HG02973 (cell line): ENCODE data around the gene KLHL18.
"Not testable (repeated sequence)": the region's sequence is repeated elsewhere in the genome, so short reads cannot be mapped to it uniquely, and the experiment has no call there.

Experiments
- ATAC-seq: cut with Tn5 transposase; IDR thresholded peaks from one replicate; pipeline ENCODE4 v1.9.1; 2021; ENCODE audit warnings: moderate library complexity; ENCODE audit not compliant: unreplicated experiment

The KLHL18 gene

GRCh38 chr3:47273564-47273963, 9.2 kb upstream of the KLHL18 start:
- no peak for ATAC-seq

GRCh38 chr3:47274652-47275051, 8.1 kb upstream of the KLHL18 start:
- ATAC-seq: no peak

- ATAC-seq: no peak
These were observed 6.2 kb upstream of the KLHL18 start for GRCh38 chr3:47276558-47276957.

GRCh38 chr3:47280519-47280918, 2.2 kb upstream of the KLHL18 start:
- no peak for ATAC-seq

- no peak for ATAC-seq
These were observed 421 bp downstream of the KLHL18 start for GRCh38 chr3:47283193-47283537.

- ATAC-seq: no peak
These were observed 1.0 kb downstream of the KLHL18 start for GRCh38 chr3:47283591-47284364.

GRCh38 chr3:47288966-47289910, 6.5 kb downstream of the KLHL18 start:
- no peak for ATAC-seq

- no peak for ATAC-seq
These were observed 8.5 kb downstream of the KLHL18 start for GRCh38 chr3:47291158-47291753.

GRCh38 chr3:47291754-47292420, 9.1 kb downstream of the KLHL18 start:
- ATAC-seq: not testable (repeated sequence)

- ATAC-seq: no peak
These were observed 11.1 kb downstream of the KLHL18 start for GRCh38 chr3:47293822-47294221.

GRCh38 chr3:47294392-47294791, 11.6 kb downstream of the KLHL18 start:
- no peak for ATAC-seq

- ATAC-seq: no peak
These were observed 12.6 kb downstream of the KLHL18 start for GRCh38 chr3:47295322-47295721.

GRCh38 chr3:47295976-47296375, 13.2 kb downstream of the KLHL18 start:
- no peak for ATAC-seq

- no peak for ATAC-seq
These were observed 14.0 kb downstream of the KLHL18 start for GRCh38 chr3:47296562-47297302.

- ATAC-seq: no peak
These were observed 15.7 kb downstream of the KLHL18 start for GRCh38 chr3:47298439-47298838.

- no peak for ATAC-seq
These were observed 16.9 kb downstream of the KLHL18 start for GRCh38 chr3:47299381-47300318.

GRCh38 chr3:47301456-47301855, 18.7 kb downstream of the KLHL18 start:
- no peak for ATAC-seq

- no peak for ATAC-seq
These were observed 23.3 kb downstream of the KLHL18 start for GRCh38 chr3:47306022-47306421.

- ATAC-seq: not testable (repeated sequence)
These were observed 26.5 kb downstream of the KLHL18 start for GRCh38 chr3:47309231-47309630.
